Measurements from ENCODE around the gene SORBS1. TPM values are rescaled to one million over a fixed set of nuclear protein-coding genes. Genes with fewer than 3 reads are reported as not detected.

SORBS1 gene
- total and polyA plus RNA-seq, 2 of the 13 experiments (the other 11 are each of a cell fraction or from before 2014, with no cell fraction given), result 16.8 to 39.8 TPM

DNA sequence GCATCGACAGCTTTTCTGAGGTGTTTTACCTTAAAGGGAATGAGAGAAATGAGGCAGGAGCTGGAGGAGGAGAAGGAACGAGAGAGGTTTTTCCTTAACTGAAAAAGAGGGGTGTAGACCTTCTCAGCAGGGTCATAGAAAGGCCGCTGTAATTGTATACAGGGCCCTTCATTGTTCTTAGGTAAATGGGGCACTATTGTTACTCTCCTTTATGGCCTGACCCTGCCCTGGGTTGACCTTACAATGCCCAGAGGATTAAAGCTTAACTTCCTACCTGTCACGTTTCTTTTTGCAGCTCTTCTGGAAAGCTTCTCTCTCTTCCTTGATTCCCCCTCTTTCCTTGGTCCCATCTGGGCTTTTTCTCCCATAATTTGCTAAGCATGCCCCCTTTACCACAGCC, 256.7 kb downstream of the SORBS1 start (continued):
- no peak for TF ChIP-seq ZNF83 (CRISPR knock-in tag; IDR thresholded peaks at IDR 0.05; ENCODE audit: borderline replicate concordance)
- no peak for TF ChIP-seq KAT8 (CRISPR knock-in tag; IDR thresholded peaks at IDR 0.05)
- TF ChIP-seq ZNF331 (CRISPR knock-in tag; IDR thresholded peaks at IDR 0.05), result no peak
- no peak for TF ChIP-seq SIX1 (CRISPR knock-in tag; IDR thresholded peaks at IDR 0.05; ENCODE audit: borderline replicate concordance)
- TF ChIP-seq YEATS2 (CRISPR knock-in tag; IDR thresholded peaks at IDR 0.05; ENCODE audit: borderline replicate concordance), result no peak
- no peak for TF ChIP-seq SP140L (CRISPR knock-in tag; IDR thresholded peaks at IDR 0.05; ENCODE audit: borderline replicate concordance)
- no peak for TF ChIP-seq ZNF747 (CRISPR knock-in tag; IDR thresholded peaks at IDR 0.05; ENCODE audit: borderline replicate concordance)
- no peak for TF ChIP-seq ZBTB21 (CRISPR knock-in tag; IDR thresholded peaks at IDR 0.05)
- no peak for TF ChIP-seq ZNF292 (CRISPR knock-in tag; IDR thresholded peaks at IDR 0.05; ENCODE audit: borderline replicate concordance, low read depth)
- no peak for TF ChIP-seq RAD21 (CRISPR knock-in tag; IDR thresholded peaks at IDR 0.05)
- no peak for TF ChIP-seq THAP11 (CRISPR knock-in tag; IDR thresholded peaks at IDR 0.05)
- no peak for TF ChIP-seq JDP2 (CRISPR knock-in tag; IDR thresholded peaks at IDR 0.05; ENCODE audit: borderline replicate concordance)
- TF ChIP-seq MEF2D (CRISPR knock-in tag; IDR thresholded peaks at IDR 0.05), result no peak
- no peak for TF ChIP-seq ZNF225 (CRISPR knock-in tag; IDR thresholded peaks at IDR 0.05)
- TF ChIP-seq, protein P1, sequence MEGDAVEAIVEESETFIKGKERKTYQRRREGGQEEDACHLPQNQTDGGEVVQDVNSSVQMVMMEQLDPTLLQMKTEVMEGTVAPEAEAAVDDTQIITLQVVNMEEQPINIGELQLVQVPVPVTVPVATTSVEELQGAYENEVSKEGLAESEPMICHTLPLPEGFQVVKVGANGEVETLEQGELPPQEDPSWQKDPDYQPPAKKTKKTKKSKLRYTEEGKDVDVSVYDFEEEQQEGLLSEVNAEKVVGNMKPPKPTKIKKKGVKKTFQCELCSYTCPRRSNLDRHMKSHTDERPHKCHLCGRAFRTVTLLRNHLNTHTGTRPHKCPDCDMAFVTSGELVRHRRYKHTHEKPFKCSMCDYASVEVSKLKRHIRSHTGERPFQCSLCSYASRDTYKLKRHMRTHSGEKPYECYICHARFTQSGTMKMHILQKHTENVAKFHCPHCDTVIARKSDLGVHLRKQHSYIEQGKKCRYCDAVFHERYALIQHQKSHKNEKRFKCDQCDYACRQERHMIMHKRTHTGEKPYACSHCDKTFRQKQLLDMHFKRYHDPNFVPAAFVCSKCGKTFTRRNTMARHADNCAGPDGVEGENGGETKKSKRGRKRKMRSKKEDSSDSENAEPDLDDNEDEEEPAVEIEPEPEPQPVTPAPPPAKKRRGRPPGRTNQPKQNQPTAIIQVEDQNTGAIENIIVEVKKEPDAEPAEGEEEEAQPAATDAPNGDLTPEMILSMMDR (CRISPR knock-in tag; IDR thresholded peaks at IDR 0.05), result no peak
- peak; percentile 36; the same call in 1 of the 2 replicates for TF ChIP-seq RARA (CRISPR knock-in tag; IDR thresholded peaks at IDR 0.05)
- TF ChIP-seq JUN (CRISPR knock-in tag; IDR thresholded peaks at IDR 0.05), result no peak
- no peak for TF ChIP-seq SOX6 (IDR thresholded peaks at IDR 0.05)
- peak; percentile 65 for TF ChIP-seq SOX6 (CRISPR knock-in tag; IDR thresholded peaks at IDR 0.05)
- TF ChIP-seq ZSCAN12 (CRISPR knock-in tag; IDR thresholded peaks at IDR 0.05), result no peak
- TF ChIP-seq NFATC3 (CRISPR knock-in tag; IDR thresholded peaks at IDR 0.05), result no peak
- TF ChIP-seq, protein P2, sequence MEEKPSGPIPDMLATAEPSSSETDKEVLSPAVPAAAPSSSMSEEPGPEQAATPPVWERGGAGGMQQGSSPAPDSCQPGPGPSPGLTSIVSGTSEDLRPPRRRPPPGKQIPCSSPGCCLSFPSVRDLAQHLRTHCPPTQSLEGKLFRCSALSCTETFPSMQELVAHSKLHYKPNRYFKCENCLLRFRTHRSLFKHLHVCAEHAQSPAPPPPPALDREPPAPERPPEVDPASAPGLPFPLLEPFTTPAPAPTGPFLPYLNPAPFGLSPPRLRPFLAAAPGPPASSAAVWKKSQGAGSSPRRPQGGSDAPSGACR (CRISPR knock-in tag; IDR thresholded peaks at IDR 0.05), result no peak
- TF ChIP-seq, protein P3, sequence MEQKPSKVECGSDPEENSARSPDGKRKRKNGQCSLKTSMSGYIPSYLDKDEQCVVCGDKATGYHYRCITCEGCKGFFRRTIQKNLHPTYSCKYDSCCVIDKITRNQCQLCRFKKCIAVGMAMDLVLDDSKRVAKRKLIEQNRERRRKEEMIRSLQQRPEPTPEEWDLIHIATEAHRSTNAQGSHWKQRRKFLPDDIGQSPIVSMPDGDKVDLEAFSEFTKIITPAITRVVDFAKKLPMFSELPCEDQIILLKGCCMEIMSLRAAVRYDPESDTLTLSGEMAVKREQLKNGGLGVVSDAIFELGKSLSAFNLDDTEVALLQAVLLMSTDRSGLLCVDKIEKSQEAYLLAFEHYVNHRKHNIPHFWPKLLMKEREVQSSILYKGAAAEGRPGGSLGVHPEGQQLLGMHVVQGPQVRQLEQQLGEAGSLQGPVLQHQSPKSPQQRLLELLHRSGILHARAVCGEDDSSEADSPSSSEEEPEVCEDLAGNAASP (CRISPR knock-in tag; IDR thresholded peaks at IDR 0.05; ENCODE audit: borderline replicate concordance), result peak; percentile 54; the same call in 1 of the 2 replicates
- TF ChIP-seq MXD4 (CRISPR knock-in tag; IDR thresholded peaks at IDR 0.05), result no peak
